HG03159 (cell line): Measurements from ENCODE around the gene NXPH2.

Source experiments
- ATAC-seq: cut with Tn5 transposase; IDR thresholded peaks from one replicate; pipeline ENCODE4 v1.9.1; 2021; ENCODE audit warnings: mild to moderate bottlenecking, moderate library complexity; ENCODE audit not compliant: unreplicated experiment

Gene NXPH2

DNA sequence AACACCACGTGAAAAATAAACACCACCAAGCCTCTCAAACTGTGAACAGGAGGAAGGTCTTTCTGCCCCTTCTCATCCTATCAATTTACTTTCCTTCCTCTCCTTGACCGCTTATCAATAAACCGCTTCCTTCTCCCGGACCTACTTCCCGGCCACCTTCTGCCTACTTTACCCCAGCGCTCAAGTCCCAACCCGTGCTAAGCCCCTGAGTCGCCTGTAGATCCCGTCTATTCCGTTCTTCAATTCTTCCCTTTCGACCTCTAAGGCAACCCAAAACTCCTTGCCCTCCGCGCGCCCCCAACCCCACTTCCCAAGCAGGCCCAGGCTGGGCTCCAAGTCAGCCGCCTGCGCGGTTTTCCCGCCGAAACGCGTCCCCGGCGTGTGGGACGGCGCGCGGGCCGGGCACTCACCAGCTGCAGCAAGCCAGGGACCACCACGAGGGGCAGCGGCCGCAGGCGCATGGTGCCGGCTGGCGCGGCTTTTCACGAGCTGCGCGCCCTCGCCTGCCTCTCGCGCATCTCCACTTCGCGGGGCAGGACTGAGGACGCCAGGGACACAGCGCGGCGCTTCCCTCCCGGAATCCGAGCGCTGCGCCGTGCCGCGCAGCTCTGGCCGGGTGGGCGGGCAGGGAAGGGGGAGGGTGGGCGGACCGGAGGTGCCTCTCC lies at the start of gene NXPH2:
Gene NXPH2 (minus strand): TSS at position 610 of the 665 bp plus-strand sequence. CDS start 149 bp downstream, at position 461.
- no peak for ATAC-seq

- peak; percentile 61 for ATAC-seq
Measured at GRCh38 chr2:138829326-138829919, 49.2 kb upstream of the NXPH2 start.

- ATAC-seq: peak; percentile 72
Measured at GRCh38 chr2:138827426-138828054, 47.4 kb upstream of the NXPH2 start.

DNA sequence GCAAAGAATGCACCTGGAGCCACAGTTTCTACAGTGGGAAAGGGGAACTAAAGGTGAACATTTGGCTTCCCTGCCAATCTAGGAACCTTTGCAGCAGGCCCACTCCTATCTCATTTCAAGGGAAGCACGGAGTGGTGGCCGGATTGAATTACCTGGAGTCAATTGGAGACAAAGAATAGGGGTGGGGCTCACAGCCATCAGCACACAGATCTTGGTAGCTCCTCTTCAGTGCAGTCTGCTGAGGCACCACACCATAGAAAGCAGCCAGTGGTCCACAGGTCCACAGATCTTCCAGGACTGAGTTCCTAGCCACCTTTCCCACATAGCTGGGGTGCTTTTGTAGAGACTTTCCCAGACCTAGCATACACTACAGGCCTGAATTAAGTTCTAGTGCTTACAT lies 43.5 kb upstream of the NXPH2 start:
- no peak for ATAC-seq

- no peak for ATAC-seq
Measured at GRCh38 chr2:138819964-138820363, 39.8 kb upstream of the NXPH2 start.

DNA sequence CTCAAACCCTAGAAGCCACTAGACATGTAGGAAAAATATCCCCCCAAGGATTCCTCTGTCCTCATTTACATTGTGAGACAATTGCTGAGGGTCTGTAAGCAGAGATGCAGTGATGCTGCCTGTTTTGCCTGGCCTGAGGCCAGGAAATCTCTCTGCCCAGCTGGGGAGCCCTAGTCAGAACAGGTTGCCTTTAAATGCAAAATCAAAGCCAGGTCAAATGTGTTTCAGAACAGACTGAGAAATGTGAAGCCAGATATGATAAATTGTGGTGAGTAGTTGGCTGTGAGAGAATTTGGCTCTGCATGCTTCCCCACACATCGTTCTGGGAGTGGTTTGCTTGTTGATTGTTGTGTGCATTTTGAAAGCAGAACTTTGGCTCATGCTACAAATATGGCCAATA lies 38.4 kb upstream of the NXPH2 start:
- no peak for ATAC-seq

DNA sequence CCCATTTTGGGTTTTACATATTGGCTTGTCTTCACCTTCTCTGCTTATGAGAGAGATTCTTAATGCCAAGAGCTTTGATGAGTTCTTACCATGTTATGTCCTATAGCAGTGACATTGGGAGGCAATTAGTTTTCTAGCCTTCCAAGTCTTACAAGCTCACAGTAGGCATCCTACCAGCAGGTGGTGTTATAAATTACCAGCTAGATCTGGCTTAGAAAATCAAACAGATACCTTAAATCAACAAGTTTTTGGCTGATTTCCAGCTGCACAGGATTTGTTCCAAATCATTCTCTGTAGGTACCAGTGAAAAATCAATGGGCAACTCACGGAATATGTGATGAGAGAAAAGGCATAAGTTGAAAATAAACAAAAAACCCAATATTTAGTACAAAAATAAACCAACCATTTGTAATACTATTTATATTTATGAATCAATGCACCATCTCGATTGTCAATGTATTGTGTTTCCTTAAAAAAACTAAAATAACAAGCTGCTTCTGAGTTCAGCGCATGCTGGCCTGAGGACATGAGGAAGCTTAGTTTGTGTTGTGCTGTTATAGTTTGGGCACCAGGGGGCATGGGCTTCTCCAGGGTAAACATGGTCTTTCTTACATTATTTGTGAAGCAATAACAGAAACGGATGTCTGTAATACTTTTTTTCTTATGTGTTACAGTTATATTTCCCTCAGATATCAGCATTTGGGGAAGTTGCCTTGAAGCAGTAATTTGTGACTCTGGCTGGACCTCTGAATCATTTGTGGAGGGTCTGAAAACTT lies 34.1 kb upstream of the NXPH2 start:
- ATAC-seq: peak; percentile 71

GRCh38 chr2:138811431-138811830 lies 31.2 kb upstream of the NXPH2 start:
- ATAC-seq: no peak

GRCh38 chr2:138794724-138795123 lies 14.5 kb upstream of the NXPH2 start:
- ATAC-seq: no peak

GRCh38 chr2:138787053-138787666 lies 7.0 kb upstream of the NXPH2 start:
- ATAC-seq: peak; percentile 63

DNA sequence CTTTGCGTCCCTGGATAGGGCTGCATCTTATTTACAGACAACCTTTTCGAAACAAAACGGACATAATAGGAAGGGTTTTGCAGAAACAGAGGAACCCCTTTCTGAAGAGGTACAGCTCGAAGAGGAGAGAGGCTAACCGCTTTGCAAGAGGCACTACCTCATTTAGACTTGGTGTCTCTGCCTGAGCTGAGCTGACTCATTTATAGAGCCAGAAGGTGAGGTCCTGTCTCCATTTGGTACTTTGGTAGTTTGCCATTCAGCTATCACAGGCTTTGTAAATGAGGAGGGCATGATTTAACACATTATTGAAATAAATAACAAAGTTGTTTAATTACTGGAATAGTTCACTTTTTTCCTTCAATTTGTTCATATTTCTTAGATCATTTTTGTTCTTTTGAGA lies 2.2 kb upstream of the NXPH2 start:
- no peak for ATAC-seq

GRCh38 chr2:138780908-138781307 lies 718 bp upstream of the NXPH2 start:
- no peak for ATAC-seq

- no peak for ATAC-seq
Measured at GRCh38 chr2:138780446-138780880, 273 bp upstream of the NXPH2 start.

DNA sequence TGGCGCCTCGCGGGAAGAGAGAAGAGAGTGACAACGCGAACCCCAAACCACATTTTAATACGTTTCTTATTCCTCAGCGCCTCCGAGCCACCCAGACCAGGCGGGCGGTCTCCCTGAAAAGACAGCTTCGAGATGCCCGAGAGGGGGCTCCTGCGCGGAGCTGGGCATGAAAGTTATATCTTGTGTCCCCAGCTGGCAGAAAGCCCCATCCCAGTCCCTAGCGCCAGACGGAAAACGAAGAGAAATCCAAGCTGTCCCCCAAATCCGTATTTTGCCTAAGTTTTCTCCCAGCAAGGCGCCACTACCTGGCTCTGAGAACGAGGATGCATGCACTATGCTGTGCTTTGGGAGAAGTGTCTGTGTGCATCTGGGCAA lies 797 bp downstream of the NXPH2 start:
- no peak for ATAC-seq

- ATAC-seq: no peak
Measured at GRCh38 chr2:138777996-138778395, 2.2 kb downstream of the NXPH2 start.

- no peak for ATAC-seq
Measured at GRCh38 chr2:138775736-138776135, 4.5 kb downstream of the NXPH2 start.

- no peak for ATAC-seq
Measured at GRCh38 chr2:138771534-138771933, 8.7 kb downstream of the NXPH2 start.

DNA sequence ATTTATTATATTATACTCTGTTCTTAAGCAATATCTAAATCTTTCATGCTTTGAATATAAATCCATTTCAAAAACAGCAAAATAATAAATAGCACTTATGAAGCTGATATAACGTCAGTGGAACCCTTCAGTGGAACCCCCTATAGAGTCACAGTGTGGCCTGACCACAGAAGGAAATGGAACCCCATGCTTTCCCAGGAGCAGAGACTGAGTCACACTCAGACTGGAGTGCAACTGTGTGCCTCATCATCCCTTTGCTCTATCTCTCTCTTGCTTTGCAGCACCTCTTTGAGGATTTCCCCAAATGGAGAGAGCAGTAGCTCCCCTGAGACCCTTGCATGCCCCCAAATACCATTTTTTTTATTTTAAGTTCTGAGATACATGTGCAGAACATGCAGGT lies 13.1 kb downstream of the NXPH2 start:
- ATAC-seq: no peak

DNA sequence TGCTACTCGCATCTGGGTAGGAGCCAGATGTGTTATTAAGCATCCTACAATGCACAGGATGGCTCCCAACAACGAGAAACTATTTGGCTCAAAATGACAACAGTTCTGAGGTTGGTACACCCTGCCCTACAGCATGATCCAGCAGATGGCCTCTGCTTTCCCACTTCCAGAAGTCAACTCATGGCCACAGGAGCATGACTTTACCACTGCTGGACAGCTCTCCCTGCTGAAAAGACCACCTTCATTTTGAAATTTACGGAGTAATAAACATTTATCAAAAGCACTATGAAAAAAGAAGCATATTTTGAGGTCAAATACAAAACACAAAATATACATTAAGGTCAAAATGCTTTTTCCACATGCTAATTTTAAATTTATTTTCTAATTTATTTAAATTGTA lies 13.7 kb downstream of the NXPH2 start:
- ATAC-seq: no peak

DNA sequence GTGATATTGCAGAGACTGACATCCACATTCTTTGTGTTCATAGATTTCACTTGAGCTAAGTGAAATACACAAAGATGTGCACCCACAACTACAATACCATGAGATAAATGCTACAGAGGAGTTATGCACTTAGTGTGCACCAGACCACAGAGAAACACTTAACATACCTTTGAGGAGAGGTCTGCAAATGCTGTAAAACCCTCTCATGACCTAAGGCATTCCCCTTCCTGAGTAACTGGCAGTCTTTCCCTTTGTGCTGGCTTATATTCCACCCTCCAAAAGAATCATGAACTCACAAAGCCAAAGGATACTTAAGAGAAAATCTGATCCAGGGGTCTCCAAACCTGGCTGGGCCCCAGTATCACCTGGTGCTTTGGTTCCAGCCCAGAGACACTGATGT lies 16.2 kb downstream of the NXPH2 start:
- ATAC-seq: no peak

GRCh38 chr2:138762533-138762932 lies 17.7 kb downstream of the NXPH2 start:
- ATAC-seq: no peak
